IMR-90 (cell line): ENCODE results near the gene MUSTN1. TPM values are rescaled to one million over a fixed set of nuclear protein-coding genes. Genes with fewer than 3 reads are reported as not detected.

Experiments
- ATAC-seq: fragments of 200-7000 bp; cut with Tn5 transposase; 2 replicates; pipeline ENCODE4 v1.9.1; 2020; ENCODE audit warnings: low read depth, mild to moderate bottlenecking, moderate library complexity
- BruUV-seq: library from RNA; stranded (reverse); fragments of 400-500 nt; replicated peaks from 2 replicates; lab custom pipeline; 2021; lab: Mats Ljungman, UMichigan
- CTCF ChIA-PET: fragments of 300-600 bp; formaldehyde crosslinking; extraction: SDS; loops from one replicate; lab custom pipeline; 2021; ENCODE audit warnings: antibody characterized with exemption; lab: Yijun Ruan, JAX
- POLR2A ChIA-PET: fragments of 300-600 bp; sonication (Branson Sonifier 250); formaldehyde crosslinking; loops from one replicate; lab custom pipeline; 2022; ENCODE audit warnings: antibody characterized with exemption; ENCODE audit not compliant: unreplicated experiment; lab: Charles Lee
- DNase-seq: peaks from one replicate; pipeline ENCODE4 v3.0.0; 2013
- H2AFZ ChIP-seq: replicated peaks from 2 replicates; pipeline ENCODE3; 2013; ENCODE audit warnings: low read length, mild to moderate bottlenecking; ENCODE audit not compliant: poor library complexity
- H2AK5ac ChIP-seq: 2 replicates; pipeline ENCODE4 v1.6.1; 2013; ENCODE audit warnings: low read depth, low read length, inconsistent platforms
- H2AK9ac ChIP-seq: replicated peaks from 2 replicates; pipeline ENCODE3; 2013; ENCODE audit warnings: mild to moderate bottlenecking, low read depth, low read length, moderate library complexity; ENCODE audit not compliant: poor library complexity
- H2BK120ac ChIP-seq: 2 replicates; pipeline ENCODE4 v1.6.1; 2013; ENCODE audit warnings: low read depth, low read length, inconsistent platforms
- H2BK15ac ChIP-seq: 3 replicates; pipeline ENCODE4 v1.6.1; 2013; ENCODE audit warnings: low read depth, low read length, inconsistent platforms
- H2BK20ac ChIP-seq: 2 replicates; pipeline ENCODE4 v1.6.1; 2013; ENCODE audit warnings: low read depth, mild to moderate bottlenecking, inconsistent platforms, low read length, moderate library complexity
- H2BK5ac ChIP-seq: 2 replicates; pipeline ENCODE4 v1.6.1; 2013; ENCODE audit warnings: mild to moderate bottlenecking, low read depth, low read length, inconsistent platforms; ENCODE audit not compliant: poor library complexity, severe bottlenecking
- H3K14ac ChIP-seq: replicated peaks from 2 replicates; pipeline ENCODE4 v1.6.1; 2013; ENCODE audit warnings: low read depth, low read length, inconsistent platforms
- H3K18ac ChIP-seq: 2 replicates; pipeline ENCODE4 v1.6.1; 2013; ENCODE audit warnings: low read depth, low read length, control low read depth
- H3K23ac ChIP-seq: 2 replicates; pipeline ENCODE4 v1.6.1; 2013; ENCODE audit warnings: low read depth, low read length, inconsistent platforms
- H3K27ac ChIP-seq: 2 replicates; pipeline ENCODE4 v1.5.1; 2013; ENCODE audit warnings: mild to moderate bottlenecking, control low read depth, low read length; ENCODE audit not compliant: insufficient read depth
- H3K27me3 ChIP-seq: 2 replicates; pipeline ENCODE4 v1.6.1; 2013; ENCODE audit warnings: low read length; ENCODE audit not compliant: control insufficient read depth, insufficient read depth
- H3K36me3 ChIP-seq: 2 replicates; pipeline ENCODE4 v1.6.1; 2013; ENCODE audit warnings: low read length, mixed read lengths; ENCODE audit not compliant: control insufficient read depth, insufficient read depth
- H3K4ac ChIP-seq: 2 replicates; pipeline ENCODE4 v1.6.1; 2013; ENCODE audit warnings: low read depth, low read length, inconsistent platforms
- H3K4me1 ChIP-seq: 2 replicates; pipeline ENCODE4 v1.6.1; 2013; ENCODE audit warnings: low read length, mixed read lengths; ENCODE audit not compliant: control insufficient read depth, insufficient read depth
- H3K4me2 ChIP-seq: 2 replicates; pipeline ENCODE4 v1.6.1; 2013; ENCODE audit warnings: low read depth, mild to moderate bottlenecking, control low read depth, low read length, moderate library complexity
- H3K4me3 ChIP-seq: 2 replicates; pipeline ENCODE4 v1.5.1; 2013; ENCODE audit warnings: low read depth, mild to moderate bottlenecking, control low read depth, low read length, moderate library complexity; ENCODE audit not compliant: insufficient read depth
- H3K56ac ChIP-seq: 2 replicates; pipeline ENCODE4 v1.6.1; 2013; ENCODE audit warnings: low read length, inconsistent platforms; ENCODE audit not compliant: insufficient read depth; ENCODE audit errors: extremely low read depth
- H3K79me1 ChIP-seq, 2 experiments: 2 replicates each; pipeline ENCODE4 v1.6.1; 2013; ENCODE audit warnings: low read length in 2 of 2, inconsistent platforms in 1 of 2, low read depth in 1 of 2
- H3K9ac ChIP-seq: 2 replicates; pipeline ENCODE4 v1.6.1; 2013; ENCODE audit warnings: low read depth, low read length, control low read depth
- H3K9me1 ChIP-seq: 2 replicates; pipeline ENCODE4 v1.6.1; 2013; ENCODE audit warnings: low read length, inconsistent platforms; ENCODE audit not compliant: insufficient read depth
- H3K9me3 ChIP-seq: 2 replicates; pipeline ENCODE4 v1.6.1; 2013; ENCODE audit warnings: low read length; ENCODE audit not compliant: control insufficient read depth, insufficient read depth
- H4K20me1 ChIP-seq: 2 replicates; pipeline ENCODE4 v1.6.1; 2013; ENCODE audit warnings: low read length, inconsistent platforms; ENCODE audit not compliant: insufficient read depth
- H4K5ac ChIP-seq: 2 replicates; pipeline ENCODE4 v1.6.1; 2013; ENCODE audit warnings: mild to moderate bottlenecking, low read depth, low read length, control low read depth
- H4K8ac ChIP-seq, 2 experiments: 2 replicates each; pipeline ENCODE4 v1.6.1; 2013; ENCODE audit warnings: low read depth in 2 of 2, low read length in 2 of 2, control low read depth in 1 of 2, inconsistent platforms in 1 of 2
- H4K91ac ChIP-seq: 2 replicates; pipeline ENCODE4 v1.6.1; 2013; ENCODE audit warnings: low read depth, low read length, inconsistent platforms; ENCODE audit not compliant: insufficient read depth
- CHD1 ChIP-seq: IDR thresholded peaks from 2 replicates; pipeline ENCODE4 v1.6.1; 2012; ENCODE audit warnings: low read depth, low read length, improper control_type of control experiment
- CTCF ChIP-seq: conservative IDR thresholded peaks from 2 replicates; pipeline ENCODE4 v1.5.1; 2012; ENCODE audit warnings: mild to moderate bottlenecking, low read depth, low read length, improper control_type of control experiment
- FOS ChIP-seq: fragments of 150-350 bp; IDR thresholded peaks from 2 replicates; pipeline ENCODE4 v1.6.1; 2016; ENCODE audit warnings: low read depth, low read length
- MAZ ChIP-seq: IDR thresholded peaks from 2 replicates; pipeline ENCODE4 v1.6.1; 2012; ENCODE audit warnings: low read depth, mild to moderate bottlenecking, low read length, improper control_type of control experiment, moderate library complexity, borderline replicate concordance
- NFE2L2 ChIP-seq: fragments of 150-350 bp; IDR thresholded peaks from 2 replicates; pipeline ENCODE4 v1.6.1; 2016; ENCODE audit warnings: low read depth, mild to moderate bottlenecking, low read length
- POLR2A ChIP-seq: IDR thresholded peaks from 2 replicates; pipeline ENCODE4 v1.6.1; 2012; ENCODE audit warnings: mild to moderate bottlenecking, low read depth, low read length
- RCOR1 ChIP-seq: IDR thresholded peaks from 2 replicates; pipeline ENCODE4 v1.6.1; 2012; ENCODE audit warnings: mild to moderate bottlenecking, low read length, improper control_type of control experiment; ENCODE audit not compliant: insufficient replicate concordance
- SMC3 ChIP-seq: fragments of 150-350 bp; IDR thresholded peaks from 2 replicates; pipeline ENCODE4 v1.6.1; 2016; ENCODE audit warnings: low read depth, mild to moderate bottlenecking, antibody characterized with exemption, low read length, moderate library complexity
- USF2 ChIP-seq: fragments of 150-350 bp; IDR thresholded peaks from 2 replicates; pipeline ENCODE4 v1.6.1; 2017; ENCODE audit warnings: mild to moderate bottlenecking, antibody characterized with exemption, low read length, low read depth
- WGBS, 2 experiments: methylation state at CpG; one replicate each; pipeline versions ENCODE4 v1.1.5 to v1.1.7; 2013; ENCODE audit warnings: missing lambda C conversion rate in 2 of 2; ENCODE audit not compliant: insufficient read length in 1 of 2; ENCODE audit errors: extremely low coverage in 2 of 2; 5-methylcytosine and 5-hydroxymethylcytosine counted together
- dilution Hi-C: fragments of 300-500 bp; cut with HindIII; formaldehyde crosslinking; loops from one replicate; pipeline ENCODE4 v1.14.3; 2018; ENCODE audit warnings: low sequenced_read_pairs; ENCODE audit not compliant: unreplicated experiment
- in situ Hi-C: fragments of 300-500 bp; cut with MboI; formaldehyde crosslinking; loops from 3 replicates; pipeline ENCODE4 v1.14.3; 2019; ENCODE audit warnings: low sequenced_read_pairs, inconsistent platforms, mixed read lengths
- intact Hi-C: fragments of 100-400 bp; cut with micrococcal nuclease; formaldehyde crosslinking; loops from 2 replicates; pipeline ENCODE4 v1.10.0; 2022
- polyA plus RNA-seq, 3 experiments: library from polyadenylated mRNA; depleted of rRNA; stranded (reverse); fragments of >200 nt; gene quantifications; 2 replicates each; pipeline ENCODE4 v1.2.3, GENCODE V29; 2012; ENCODE audit warnings: low replicate concordance in 1 of 3
- total RNA-seq: library from RNA; depleted of rRNA; stranded (reverse); fragments of >200 nt; gene quantifications from 2 replicates; pipeline ENCODE4 v1.2.3, GENCODE V29; 2012

Gene MUSTN1
- total and polyA plus RNA-seq, 2 of the 4 experiments (the other 2 are of a cell fraction) = not detected

GRCh38 chr3:52829482-52829881 lies 5.3 kb downstream of the MUSTN1 start:
- intact Hi-C loops (no loop called here), dilution Hi-C loops (no loop called here), in situ Hi-C loops (no loop called here)
- no TSS peak for BruUV-seq
- Histone ChIP-seq H3K36me3 (no peaks in the 10 kb centered on the region), H3K4me1 (peaks cover 7% of the 10 kb centered on the region), H2BK20ac (no peak overlapping the region), H3K4me2 (no peak overlapping the region), H2BK5ac (no peak overlapping the region), H4K8ac (no peak overlapping the region), H4K20me1 (no peaks in the 10 kb centered on the region), H3K9ac (no peak overlapping the region), H2BK15ac (no peak overlapping the region), H4K91ac (no peak overlapping the region), H2BK120ac (no peak overlapping the region), H3K14ac (no peak overlapping the region), H2AFZ (no peak overlapping the region), H3K9me3 (no peaks in the 10 kb centered on the region), H3K18ac (no peak overlapping the region), H2AK9ac (no peak overlapping the region), H4K5ac (no peak overlapping the region), H3K27ac (no peak overlapping the region), H2AK5ac (no peak overlapping the region), H3K56ac (no peak overlapping the region), H3K23ac (no peak overlapping the region), H3K27me3 (peaks cover 1% of the 10 kb centered on the region; the same call in 1 of the 2 replicates), H3K9me1 (peaks cover 9% of the 10 kb centered on the region; the same call in 1 of the 2 replicates), H3K79me1 (no peaks in the 10 kb centered on the region), H3K4me3 (no peak overlapping the region), H3K4ac (no peak overlapping the region)
- DNase-seq = no peak
- POLR2A ChIA-PET = no interaction called here
- CTCF ChIA-PET = no interaction called here
- ATAC-seq = no peak
- TF ChIP-seq MAZ = no peak
- no peak for TF ChIP-seq SMC3
- no peak for TF ChIP-seq POLR2A
- TF ChIP-seq NFE2L2 = no peak
- TF ChIP-seq USF2 = no peak
- TF ChIP-seq FOS = no peak
- no peak for TF ChIP-seq CHD1
- TF ChIP-seq CTCF = no peak
- TF ChIP-seq RCOR1 = no peak
- WGBS, 2 experiments = no CpG with 5 or more reads among the region's 3 CpGs
